Fibroblast of skin of left biceps (primary cell): Measurements from ENCODE around the gene GRIP2.

Source experiments
- DNase-seq, 2 experiments: peaks; one replicate each; pipeline ENCODE4 v3.0.0-alpha.2; 2013; ENCODE audit warnings: low read depth in 2 of 2

Gene GRIP2

GRCh38 chr3:14539384-14539741 is 779 bp downstream of the GRIP2 start:
- no peak for DNase-seq

DNA sequence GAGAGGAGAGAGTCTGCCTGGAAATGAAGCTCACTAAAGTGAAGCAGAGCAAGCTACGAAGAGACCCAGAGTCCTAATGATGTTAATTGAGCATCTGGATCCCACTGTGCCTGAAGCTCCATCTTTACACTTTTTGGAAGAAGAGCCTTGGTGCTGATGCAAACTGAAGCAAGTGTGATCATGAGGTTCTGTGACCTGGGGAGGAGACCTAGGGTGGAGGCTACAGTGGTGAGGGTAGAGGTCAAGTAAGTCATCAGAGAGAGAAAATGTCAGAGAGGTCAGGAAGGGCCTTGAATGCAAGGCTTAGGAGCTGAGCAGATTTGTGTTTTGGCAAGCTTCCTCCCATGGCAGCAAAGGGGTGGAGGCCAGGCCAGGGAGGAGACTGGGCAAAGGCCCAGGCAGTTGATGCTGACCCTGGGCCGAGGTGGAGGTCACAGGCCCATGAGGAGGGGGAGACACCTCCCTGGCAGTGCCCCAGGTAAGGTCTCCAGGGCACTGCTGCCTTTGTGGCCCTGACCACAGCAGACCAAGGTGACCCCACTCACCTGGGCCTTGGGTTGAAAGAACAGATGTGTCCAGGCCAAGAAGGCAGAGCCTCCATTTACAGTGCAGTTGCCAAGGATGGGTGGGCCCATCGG is 1.6 kb downstream of the GRIP2 start:
- no peak for DNase-seq

DNA sequence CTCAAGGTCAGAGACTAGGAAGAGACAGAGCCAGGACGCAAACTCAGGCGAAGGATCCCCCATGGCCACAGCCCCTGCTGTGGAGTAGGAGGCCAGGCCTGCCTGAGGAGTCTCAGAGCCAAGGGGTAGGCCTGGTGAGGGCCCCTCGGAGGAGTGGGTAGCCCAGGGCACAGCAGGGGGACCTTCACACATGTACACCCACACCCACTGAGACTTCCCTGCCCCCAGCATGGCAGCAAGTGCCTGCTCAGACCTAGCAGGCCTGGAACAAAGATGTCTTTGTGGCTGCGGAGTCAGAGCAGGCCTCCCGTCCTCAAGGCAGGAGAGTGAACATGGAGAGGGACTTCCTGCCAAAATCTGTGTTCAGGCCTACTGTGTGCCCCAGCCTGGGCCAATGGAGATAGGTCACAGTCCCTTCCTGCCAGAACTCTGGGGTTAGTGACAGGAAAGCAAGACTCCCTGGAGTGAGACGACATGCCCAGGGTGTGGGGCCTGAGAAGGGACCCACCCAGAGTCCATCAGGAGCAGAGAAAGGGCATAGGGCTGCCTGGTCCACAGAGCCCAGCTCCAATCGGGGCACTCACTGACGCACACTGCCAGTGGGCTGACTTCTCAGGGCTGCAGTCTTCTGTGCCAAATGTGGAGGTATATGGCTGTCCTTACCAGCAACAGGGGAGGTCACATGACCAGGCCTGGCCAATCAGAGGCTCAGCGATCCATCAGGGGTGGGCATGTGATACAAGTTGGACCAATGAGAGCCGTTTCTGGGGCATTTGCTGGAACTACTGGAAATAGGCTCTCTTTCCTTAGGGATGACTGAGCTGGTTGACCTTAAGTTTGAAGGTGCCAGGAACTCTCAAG is 2.3 kb downstream of the GRIP2 start:
- no peak for DNase-seq

- DNase-seq = no peak
These were observed 3.1 kb downstream of the GRIP2 start for GRCh38 chr3:14536837-14537589.

DNA sequence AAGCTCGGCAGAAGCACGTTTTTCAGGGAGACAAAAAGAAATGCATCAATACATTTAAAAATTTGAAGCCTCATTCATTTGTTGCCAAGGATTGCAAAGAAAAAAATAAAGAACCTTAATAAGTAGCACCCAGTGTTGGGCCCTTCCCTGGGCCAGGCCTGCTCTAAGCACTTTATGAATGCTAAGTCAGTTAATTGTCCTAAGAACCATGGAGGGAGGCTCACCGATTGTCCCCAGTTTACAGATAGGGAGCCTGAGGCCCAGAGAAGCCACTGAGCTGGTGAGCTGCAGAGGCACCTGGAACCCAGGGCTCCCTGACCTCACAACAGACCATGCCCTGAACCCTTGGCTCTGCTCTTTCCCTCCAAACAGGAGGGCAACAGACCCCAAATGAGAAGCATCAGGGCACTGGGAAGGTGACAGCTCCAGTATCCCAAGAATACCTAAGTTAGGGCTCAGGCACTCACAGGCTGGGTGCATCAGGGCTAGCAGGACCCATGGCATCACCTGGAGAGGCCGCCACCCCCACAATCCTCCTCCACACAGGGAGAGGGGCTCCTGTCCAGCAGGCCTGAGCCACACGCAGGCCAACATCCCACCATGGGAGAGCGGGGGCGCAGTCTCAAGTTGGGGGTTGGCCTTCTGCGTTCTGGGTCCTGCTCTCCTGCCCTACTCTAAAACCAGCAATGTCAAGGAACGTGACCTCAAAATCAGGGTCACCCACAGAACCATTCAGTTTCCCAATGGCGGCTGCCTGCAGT is 3.9 kb downstream of the GRIP2 start:
- DNase-seq = no peak

GRCh38 chr3:14535616-14536015 is 4.5 kb downstream of the GRIP2 start:
- no peak for DNase-seq

GRCh38 chr3:14534516-14535191 is 5.5 kb downstream of the GRIP2 start:
- no peak for DNase-seq

- DNase-seq = no peak
These were observed 6.6 kb downstream of the GRIP2 start for GRCh38 chr3:14533457-14533958.

GRCh38 chr3:14532691-14533456 is 7.3 kb downstream of the GRIP2 start:
- DNase-seq = no peak

- no peak for DNase-seq
These were observed 8.2 kb downstream of the GRIP2 start for GRCh38 chr3:14531856-14532395.

- DNase-seq = no peak
These were observed 12.1 kb downstream of the GRIP2 start for GRCh38 chr3:14528081-14528480.

- DNase-seq = no peak
These were observed 14.2 kb downstream of the GRIP2 start for GRCh38 chr3:14525685-14526631.

GRCh38 chr3:14524920-14525660 is 15.1 kb downstream of the GRIP2 start:
- no peak for DNase-seq

DNA sequence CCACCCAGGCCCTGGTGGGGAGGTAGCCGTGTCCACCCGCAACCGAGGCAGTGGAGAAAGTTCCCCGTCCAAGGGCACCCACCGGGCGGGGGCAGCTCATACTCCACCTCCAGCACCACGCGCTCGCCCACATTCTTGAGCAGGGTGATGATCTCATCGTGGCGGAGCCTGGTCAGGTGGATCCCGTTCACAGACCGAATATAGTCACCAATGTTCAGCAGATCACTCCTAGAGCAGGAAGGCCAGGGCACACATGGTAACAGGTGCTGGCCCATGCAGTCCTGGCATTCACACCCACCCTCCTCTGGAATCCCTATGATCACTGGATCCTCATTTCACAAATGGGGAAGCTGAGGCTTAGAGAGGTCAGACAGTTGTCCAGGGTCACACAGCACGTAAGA is 15.8 kb downstream of the GRIP2 start:
- DNase-seq = no peak

GRCh38 chr3:14523792-14524191 is 16.4 kb downstream of the GRIP2 start:
- no peak for DNase-seq

- no peak for DNase-seq
These were observed 17.4 kb downstream of the GRIP2 start for GRCh38 chr3:14522768-14523167.

DNA sequence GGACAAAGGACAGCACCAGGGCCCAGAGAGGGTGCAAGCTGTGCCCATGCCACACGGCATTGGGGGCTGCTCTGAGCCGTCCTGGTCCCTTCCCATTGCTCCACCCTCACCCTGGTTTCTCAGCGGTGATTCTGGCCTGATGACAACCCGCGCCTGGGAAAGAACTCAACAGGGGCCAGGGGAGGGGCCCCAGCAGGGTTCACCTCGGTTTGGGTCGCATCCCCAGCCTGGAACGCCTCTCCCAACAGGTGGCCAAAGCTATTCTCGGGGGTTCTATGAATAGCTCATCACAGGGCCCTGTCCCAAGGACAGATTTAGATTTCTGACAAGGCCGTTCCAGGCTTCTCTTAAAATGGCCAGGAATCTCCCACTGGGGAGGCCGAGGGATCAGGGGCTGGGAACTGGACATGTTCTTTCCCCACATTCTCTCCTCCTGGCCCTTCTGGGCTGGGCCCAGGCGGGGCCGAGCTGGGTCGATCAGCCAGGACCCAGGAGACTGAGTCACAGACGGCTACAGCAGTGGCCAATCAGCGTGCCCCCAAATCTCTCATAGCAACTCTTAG is 17.9 kb downstream of the GRIP2 start:
- DNase-seq = no peak

GRCh38 chr3:14521611-14522010 is 18.5 kb downstream of the GRIP2 start:
- DNase-seq = no peak
